ENCODE data around the gene ATE1.

Gene ATE1

GRCh38 chr10:121841862-121842261 is 86.0 kb downstream of the ATE1 start:
- TF ChIP-seq CTCF (conservative IDR thresholded peaks at IDR 0.05; ENCODE audit: low read depth, low read length), result no peak
- no peak for DNase-seq (ENCODE audit: low read depth)
- H3K4me3 ChIP-seq (ENCODE audit: low read depth, low read length), result no peak overlapping the region

GRCh38 chr10:121838931-121839330 is 88.9 kb downstream of the ATE1 start:
- TF ChIP-seq CTCF (conservative IDR thresholded peaks at IDR 0.05; ENCODE audit: low read depth, low read length), result no peak
- no peak overlapping the region for H3K4me3 ChIP-seq (ENCODE audit: low read depth, low read length)
- DNase-seq (ENCODE audit: low read depth), result no peak

GRCh38 chr10:121838149-121838548 is 89.7 kb downstream of the ATE1 start:
- no peak overlapping the region for H3K4me3 ChIP-seq (ENCODE audit: low read depth, low read length)
- TF ChIP-seq CTCF (conservative IDR thresholded peaks at IDR 0.05; ENCODE audit: low read depth, low read length), result no peak
- no peak for DNase-seq (ENCODE audit: low read depth)

GRCh38 chr10:121836171-121836570 is 91.7 kb downstream of the ATE1 start:
- no peak for DNase-seq (ENCODE audit: low read depth)
- H3K4me3 ChIP-seq (ENCODE audit: low read depth, low read length), result no peak overlapping the region
- no peak for TF ChIP-seq CTCF (conservative IDR thresholded peaks at IDR 0.05; ENCODE audit: low read depth, low read length)

GRCh38 chr10:121835376-121835775 is 92.5 kb downstream of the ATE1 start:
- H3K4me3 ChIP-seq (ENCODE audit: low read depth, low read length), result no peak overlapping the region
- no peak for DNase-seq (ENCODE audit: low read depth)
- no peak for TF ChIP-seq CTCF (conservative IDR thresholded peaks at IDR 0.05; ENCODE audit: low read depth, low read length)

GRCh38 chr10:121834757-121835156 is 93.1 kb downstream of the ATE1 start:
- no peak for TF ChIP-seq CTCF (conservative IDR thresholded peaks at IDR 0.05; ENCODE audit: low read depth, low read length)
- no peak for DNase-seq (ENCODE audit: low read depth)
- no peak overlapping the region for H3K4me3 ChIP-seq (ENCODE audit: low read depth, low read length)

GRCh38 chr10:121833387-121833786 is 94.4 kb downstream of the ATE1 start:
- H3K4me3 ChIP-seq (ENCODE audit: low read depth, low read length), result no peak overlapping the region
- no peak for DNase-seq (ENCODE audit: low read depth)
- no peak for TF ChIP-seq CTCF (conservative IDR thresholded peaks at IDR 0.05; ENCODE audit: low read depth, low read length)
